Activated CD4-positive, alpha-beta T cell treated with anti-CD3 and anti-CD28 coated beads, Interleukin-2, amount 50 U/mL, for 1 hour (primary cell): ENCODE results near the gene GPRC6A.
"Not testable (repeated sequence)": the region's sequence is repeated elsewhere in the genome, so short reads cannot be mapped to it uniquely, and the experiment has no call there.

Source experiments
- DNase-seq: peaks from one replicate; pipeline ENCODE4 v3.0.0-alpha.2; 2020

Gene GPRC6A

GRCh38 chr6:116828983-116829382 is at the start of gene GPRC6A:
Gene GPRC6A (minus strand): TSS chr6:116829083. CDS start chr6:116829013, 70 bp downstream.
- no peak for DNase-seq

- no peak for DNase-seq
Observed at GRCh38 chr6:116877743-116878142, 48.9 kb upstream of the GPRC6A start.

- DNase-seq: no peak
Observed at GRCh38 chr6:116876635-116877611, 48.0 kb upstream of the GPRC6A start, which contains the start of gene RFX6. Gene RFX6 (plus strand): TSS chr6:116877242. CDS start chr6:116877276, 34 bp downstream.

GRCh38 chr6:116876107-116876506 is 47.2 kb upstream of the GPRC6A start:
- DNase-seq: no peak

- DNase-seq: no peak
Observed at GRCh38 chr6:116872771-116873170, 43.9 kb upstream of the GPRC6A start.

GRCh38 chr6:116866281-116866871 is 37.5 kb upstream of the GPRC6A start:
- no peak for DNase-seq

GRCh38 chr6:116859264-116859663 is 30.4 kb upstream of the GPRC6A start:
- no peak for DNase-seq

- DNase-seq: no peak
Observed at GRCh38 chr6:116858060-116858459, 29.2 kb upstream of the GPRC6A start.

- DNase-seq: no peak
Observed at GRCh38 chr6:116847227-116847626, 18.3 kb upstream of the GPRC6A start.

GRCh38 chr6:116842459-116842858 is 13.6 kb upstream of the GPRC6A start:
- DNase-seq: no peak

- no peak for DNase-seq
Observed at GRCh38 chr6:116840091-116840490, 11.2 kb upstream of the GPRC6A start.

GRCh38 chr6:116836606-116837342 is 7.9 kb upstream of the GPRC6A start:
- no peak for DNase-seq

- DNase-seq: not testable (repeated sequence)
Observed at GRCh38 chr6:116834526-116834925, 5.6 kb upstream of the GPRC6A start.

GRCh38 chr6:116827561-116828240 is 1.2 kb downstream of the GPRC6A start:
- DNase-seq: no peak

- DNase-seq: not testable (repeated sequence)
Observed at GRCh38 chr6:116816336-116816735, 12.5 kb downstream of the GPRC6A start.

GRCh38 chr6:116812051-116812650 is 16.7 kb downstream of the GPRC6A start:
- DNase-seq: no peak

- DNase-seq: no peak
Observed at GRCh38 chr6:116801971-116802370, 26.9 kb downstream of the GPRC6A start.

GRCh38 chr6:116799945-116800344 is 28.9 kb downstream of the GPRC6A start:
- DNase-seq: no peak

GRCh38 chr6:116797585-116797984 is 31.3 kb downstream of the GPRC6A start:
- no peak for DNase-seq

GRCh38 chr6:116793224-116793623 is 35.7 kb downstream of the GPRC6A start:
- no peak for DNase-seq

GRCh38 chr6:116783852-116784251 is 45.0 kb downstream of the GPRC6A start:
- no peak for DNase-seq

- DNase-seq: no peak
Observed at GRCh38 chr6:116779573-116780164, 49.2 kb downstream of the GPRC6A start.
